Activated naive CD4-positive, alpha-beta T cell treated with anti-CD3 and anti-CD28 coated beads for 36 hours (primary cell): ENCODE results near the gene TMSB4Y. TPM values are rescaled to one million over a fixed set of nuclear protein-coding genes. Genes with fewer than 3 reads are reported as not detected.

Experiments used
- total RNA-seq, 2 experiments: library from RNA; stranded (reverse); gene quantifications; one replicate each; pipeline ENCODE4 v1.2.3, GENCODE V29; 2021

Gene TMSB4Y
- total RNA-seq, 2 experiments from 2014 or later: 1.4 to 1.6 TPM

Other genes with a start within 250 kb of the TMSB4Y start
- 10 to 100 TPM; 15.9 to 20.2 TPM for gene UTY, start 223.9 kb upstream of the TMSB4Y start, total RNA-seq